Measurements from ENCODE around the gene ABLIM2.
"Not testable (repeated sequence)": the region's sequence is repeated elsewhere in the genome, so short reads cannot be mapped to it uniquely, and the experiment has no call there.

ABLIM2 gene

DNA sequence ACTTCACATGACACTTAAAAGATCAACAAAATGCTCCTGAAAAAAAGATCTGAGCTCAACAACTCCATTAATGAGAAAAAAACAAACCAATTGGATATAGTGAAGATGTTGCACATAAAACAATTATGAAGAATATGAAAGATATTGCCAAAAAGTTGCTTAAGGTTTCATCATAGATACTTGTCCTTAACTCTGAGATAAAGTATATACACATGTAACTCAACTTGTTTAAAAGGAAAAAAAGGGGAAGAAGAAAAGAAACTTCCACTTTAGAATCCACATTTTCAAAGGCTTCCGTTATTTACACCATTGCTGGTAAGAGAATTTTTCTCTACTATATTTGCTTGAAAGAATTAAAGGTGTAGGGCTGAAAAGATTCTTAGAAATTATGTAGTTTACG lies 221.6 kb downstream of the ABLIM2 start:
- ATAC-seq (replicated peaks; ENCODE audit: extremely low read depth, poor library complexity, severe bottlenecking): no peak
- Mint-ChIP-seq H3K36me3 (ENCODE audit: insufficient read depth) (peaks cover 6% of the 10 kb centered on the region), H3K4me3 (peak overlapping the region; percentile 79), H3K27ac (ENCODE audit: low read depth) (no peak overlapping the region), H3K27me3 (no peaks in the 10 kb centered on the region), H3K9me3 (no peaks in the 10 kb centered on the region), H3K4me1 (peaks cover 38% of the 10 kb centered on the region)
- DNase-seq (ENCODE audit: low spot score in 2 of 2): no peak

DNA sequence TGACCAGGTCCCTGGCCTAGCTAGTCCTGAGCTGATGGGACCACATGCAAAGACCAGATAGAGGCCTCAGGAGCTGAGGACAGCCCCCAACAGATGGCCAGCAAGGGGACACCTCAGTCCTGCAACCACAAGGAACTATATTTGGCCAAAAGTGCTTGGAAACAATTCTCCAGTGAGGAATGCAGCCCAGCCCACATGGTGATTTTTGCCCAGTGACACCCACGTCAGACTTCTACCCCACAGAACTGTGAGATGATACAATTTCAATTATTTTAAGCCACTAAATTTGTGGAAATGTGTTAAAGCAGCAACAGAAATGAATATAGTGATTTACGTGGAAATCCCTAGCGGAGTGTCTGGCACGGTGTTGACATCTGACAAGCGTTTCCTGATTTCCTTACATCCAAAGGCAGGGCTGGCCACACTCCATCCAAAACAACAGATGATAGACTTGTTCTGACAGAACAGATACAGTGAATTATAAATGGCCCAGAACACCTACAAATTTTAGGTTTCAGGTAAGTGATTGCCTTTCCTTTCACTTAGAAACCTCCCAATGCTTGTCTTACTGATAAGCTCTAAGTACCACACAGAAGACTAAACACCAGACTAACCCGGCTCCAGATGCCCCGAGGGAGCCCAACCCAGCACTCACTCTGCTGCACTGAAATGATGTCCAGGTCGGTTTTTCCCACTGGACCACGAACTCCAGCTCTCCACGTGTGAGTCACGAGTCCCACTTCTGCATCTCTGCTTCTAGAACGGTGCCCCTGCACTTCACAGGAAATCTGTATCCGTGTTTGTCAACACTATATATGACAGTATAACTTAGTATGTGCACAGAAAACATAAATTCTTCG lies 224.7 kb downstream of the ABLIM2 start:
- H3K27ac Mint-ChIP-seq (ENCODE audit: low read depth): no peak overlapping the region
- DNase-seq (ENCODE audit: low spot score in 2 of 2): no peak

DNA sequence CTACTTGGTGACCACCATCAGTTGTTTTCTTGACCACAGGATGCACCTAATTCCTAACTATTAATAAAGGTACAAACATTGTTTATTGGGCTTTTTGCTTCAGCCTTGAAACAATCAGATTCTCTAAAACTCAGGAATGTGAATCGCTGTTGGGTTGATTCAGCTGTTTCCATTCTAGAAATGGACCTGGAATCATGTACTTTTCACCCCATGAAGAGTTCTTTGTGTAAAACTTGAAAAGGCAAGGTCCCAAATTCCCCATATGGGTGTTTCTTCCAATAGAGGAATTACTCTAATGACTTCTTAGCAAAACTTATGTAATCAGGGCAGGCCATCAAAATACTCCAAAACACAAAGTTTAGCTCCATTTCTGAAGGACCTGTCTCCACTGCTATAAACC lies 226.3 kb downstream of the ABLIM2 start:
- H3K36me3 Mint-ChIP-seq (ENCODE audit: insufficient read depth): peaks cover 2% of the 10 kb centered on the region
- H3K27me3 Mint-ChIP-seq: no peaks in the 10 kb centered on the region

More for the DNA sequence above, 224.7 kb downstream of the ABLIM2 start:
- no peaks in the 10 kb centered on the region for H3K27me3 Mint-ChIP-seq
- H3K36me3 Mint-ChIP-seq (ENCODE audit: insufficient read depth): peaks cover 5% of the 10 kb centered on the region
- H3K9me3 Mint-ChIP-seq: no peaks in the 10 kb centered on the region
- peaks cover 45% of the 10 kb centered on the region for H3K4me1 Mint-ChIP-seq
- no peak for ATAC-seq (replicated peaks; ENCODE audit: extremely low read depth, poor library complexity, severe bottlenecking)
- no peak overlapping the region for H3K4me3 Mint-ChIP-seq

DNA sequence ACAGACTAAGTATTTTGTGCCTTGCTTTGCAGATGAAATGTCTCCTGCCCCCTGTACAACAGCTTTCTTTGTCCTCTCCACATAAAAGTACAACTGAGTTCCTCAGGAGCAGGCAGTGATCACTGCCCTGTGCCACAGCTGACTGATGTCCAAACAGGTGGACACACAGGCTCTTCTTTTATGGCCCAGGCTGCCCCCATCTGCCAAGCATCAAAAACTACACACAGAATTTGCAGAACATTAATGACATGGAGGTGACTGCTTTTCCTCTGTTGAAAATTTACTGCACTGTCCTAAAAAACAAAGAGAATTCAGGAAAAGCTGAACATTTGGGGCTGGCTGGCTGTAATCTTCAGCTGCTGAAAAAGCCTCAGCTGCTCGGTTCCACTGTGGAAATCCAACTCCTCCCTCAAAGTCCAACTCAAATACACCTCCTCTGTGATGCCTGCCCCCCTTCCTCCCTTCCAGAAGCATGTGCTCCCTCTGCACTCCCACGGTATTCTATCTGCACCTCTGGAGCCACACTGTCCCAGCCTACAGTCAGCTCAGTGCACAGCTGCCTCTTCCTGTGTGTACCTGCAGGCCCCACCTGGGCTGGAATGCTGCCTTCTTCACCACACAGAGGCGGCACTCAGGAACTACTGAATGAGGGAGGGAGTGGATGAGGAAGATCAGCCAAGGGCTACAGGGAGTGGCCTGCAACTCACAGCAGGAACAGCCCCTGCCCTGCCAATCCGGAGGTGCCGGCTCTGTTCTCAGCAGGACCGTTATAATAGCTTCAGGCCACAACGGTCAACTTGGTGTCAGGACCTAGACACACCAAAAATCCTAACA lies 229.3 kb downstream of the ABLIM2 start:
- no peak overlapping the region for H3K27ac Mint-ChIP-seq (ENCODE audit: low read depth)
- ATAC-seq (replicated peaks; ENCODE audit: extremely low read depth, poor library complexity, severe bottlenecking) (no peak), DNase-seq (ENCODE audit: low spot score in 2 of 2) (no peak)
- no peak overlapping the region for H3K4me3 Mint-ChIP-seq
- no peaks in the 10 kb centered on the region for H3K9me3 Mint-ChIP-seq
- H3K36me3 Mint-ChIP-seq (ENCODE audit: insufficient read depth): peaks cover 2% of the 10 kb centered on the region
- H3K27me3 Mint-ChIP-seq: no peaks in the 10 kb centered on the region
- H3K4me1 Mint-ChIP-seq: peaks cover 23% of the 10 kb centered on the region

More for the DNA sequence above, 226.3 kb downstream of the ABLIM2 start:
- no peak for DNase-seq (ENCODE audit: low spot score in 2 of 2)
- Mint-ChIP-seq H3K9me3 (no peaks in the 10 kb centered on the region), H3K27ac (ENCODE audit: low read depth) (no peak overlapping the region), H3K4me1 (peaks cover 32% of the 10 kb centered on the region), H3K4me3 (no peak overlapping the region)
- ATAC-seq (replicated peaks; ENCODE audit: extremely low read depth, poor library complexity, severe bottlenecking): no peak

DNA sequence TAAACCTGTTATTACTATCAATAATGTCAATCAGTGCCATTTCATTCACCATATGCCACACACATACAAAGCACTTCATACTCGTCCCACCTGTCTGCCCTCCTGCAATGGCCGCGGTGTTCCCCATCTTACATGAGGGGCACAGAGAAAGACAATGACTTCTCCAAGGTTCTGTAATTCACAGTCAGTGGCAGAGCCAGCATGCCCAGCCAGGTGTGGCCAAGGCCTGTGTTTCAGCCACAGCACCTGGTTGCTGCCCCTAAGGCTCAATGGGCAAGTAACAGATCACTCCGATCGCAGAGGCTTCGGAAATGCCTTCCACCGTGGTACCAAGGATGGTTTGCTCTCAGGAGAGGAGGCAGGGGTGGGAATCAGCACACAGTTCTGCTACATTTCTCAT lies 229.9 kb downstream of the ABLIM2 start:
- Mint-ChIP-seq H3K27ac (ENCODE audit: low read depth) (no peak overlapping the region), H3K4me1 (peaks cover 16% of the 10 kb centered on the region)

DNA sequence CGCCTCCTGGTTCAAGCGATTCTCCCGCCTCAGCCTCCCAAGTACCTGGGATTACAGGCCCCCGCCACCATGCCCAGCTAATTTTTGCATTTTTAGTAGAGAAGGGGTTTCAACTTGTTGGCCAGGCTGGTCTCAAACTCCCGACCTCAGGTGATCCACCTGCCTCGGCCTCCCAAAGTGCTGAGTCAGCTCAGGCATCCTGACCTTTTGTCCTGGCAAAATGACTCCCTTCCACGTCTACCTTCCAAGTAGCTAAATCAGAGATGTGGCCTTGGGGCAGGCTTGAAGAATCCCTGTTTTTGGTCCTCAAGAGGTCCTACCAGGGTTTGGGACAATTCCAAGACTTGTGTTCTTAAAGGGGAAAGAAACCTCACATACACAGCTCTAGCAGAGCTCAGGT lies 231.8 kb downstream of the ABLIM2 start:
- no peaks in the 10 kb centered on the region for H3K9me3 Mint-ChIP-seq
- H3K36me3 Mint-ChIP-seq (ENCODE audit: insufficient read depth): peaks cover 2% of the 10 kb centered on the region
- peaks cover 13% of the 10 kb centered on the region for H3K4me1 Mint-ChIP-seq
- no peaks in the 10 kb centered on the region for H3K27me3 Mint-ChIP-seq
- no peak for DNase-seq (ENCODE audit: low spot score in 2 of 2)
- H3K4me3 Mint-ChIP-seq: no peak overlapping the region
- peak overlapping the region; percentile 37 for H3K27ac Mint-ChIP-seq (ENCODE audit: low read depth)
- ATAC-seq (replicated peaks; ENCODE audit: extremely low read depth, poor library complexity, severe bottlenecking): no peak

More for the DNA sequence above, 229.9 kb downstream of the ABLIM2 start:
- Mint-ChIP-seq H3K27me3 (no peaks in the 10 kb centered on the region), H3K4me3 (no peak overlapping the region), H3K36me3 (ENCODE audit: insufficient read depth) (peaks cover 2% of the 10 kb centered on the region), H3K9me3 (no peaks in the 10 kb centered on the region)
- no peak for ATAC-seq (replicated peaks; ENCODE audit: extremely low read depth, poor library complexity, severe bottlenecking)
- DNase-seq (ENCODE audit: low spot score in 2 of 2): no peak

DNA sequence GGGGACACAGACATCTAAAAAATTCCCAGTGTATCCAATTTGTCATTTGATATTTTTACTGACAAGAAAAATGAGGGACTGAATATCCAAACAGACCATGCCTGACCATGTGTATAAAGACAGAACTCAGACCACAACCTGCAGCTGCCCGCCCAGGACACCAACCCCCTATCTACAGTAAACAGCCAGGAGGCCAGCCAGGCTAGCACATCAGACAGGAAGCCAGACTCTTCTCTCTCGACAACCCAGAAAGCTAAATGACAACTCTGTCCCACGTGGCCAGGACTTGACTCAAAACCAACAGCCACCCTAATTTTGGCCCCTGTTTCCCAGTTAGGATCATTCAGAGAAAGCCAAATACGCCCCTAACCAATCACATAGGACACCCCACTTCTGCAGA lies 234.0 kb downstream of the ABLIM2 start:
- H3K4me1 Mint-ChIP-seq: peaks cover 11% of the 10 kb centered on the region
- H3K9me3 Mint-ChIP-seq: no peaks in the 10 kb centered on the region
- DNase-seq (ENCODE audit: low spot score in 2 of 2): no peak
- no peak overlapping the region for H3K27ac Mint-ChIP-seq (ENCODE audit: low read depth)
- H3K36me3 Mint-ChIP-seq (ENCODE audit: insufficient read depth): no peaks in the 10 kb centered on the region
- ATAC-seq (replicated peaks; ENCODE audit: extremely low read depth, poor library complexity, severe bottlenecking): no peak
- H3K27me3 Mint-ChIP-seq: no peaks in the 10 kb centered on the region
- H3K4me3 Mint-ChIP-seq: no peak overlapping the region

DNA sequence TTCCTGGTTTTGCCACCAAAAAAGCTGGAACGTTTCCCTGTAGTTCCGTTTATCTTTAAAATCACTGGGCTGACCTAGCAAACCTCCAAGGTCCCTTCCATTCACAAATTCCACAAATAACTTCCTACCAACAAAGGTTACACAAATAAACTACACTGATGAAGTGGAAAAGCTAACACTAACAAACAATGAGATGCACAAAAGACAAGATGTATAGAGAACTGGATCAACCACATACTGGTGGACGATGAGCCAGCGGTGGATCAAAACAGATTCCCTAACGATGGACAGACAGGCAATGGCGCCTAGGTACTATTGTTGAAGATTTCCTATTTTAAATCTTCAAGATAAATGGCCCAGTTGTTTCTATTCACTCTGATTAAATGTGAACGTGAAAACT lies 234.4 kb downstream of the ABLIM2 start:
- peaks cover 7% of the 10 kb centered on the region for H3K4me1 Mint-ChIP-seq
- H3K36me3 Mint-ChIP-seq (ENCODE audit: insufficient read depth): no peaks in the 10 kb centered on the region
- ATAC-seq (replicated peaks; ENCODE audit: extremely low read depth, poor library complexity, severe bottlenecking): no peak
- H3K4me3 Mint-ChIP-seq: no peak overlapping the region
- no peak overlapping the region for H3K27ac Mint-ChIP-seq (ENCODE audit: low read depth)
- no peak for DNase-seq (ENCODE audit: low spot score in 2 of 2)
- H3K27me3 Mint-ChIP-seq: no peaks in the 10 kb centered on the region
- no peaks in the 10 kb centered on the region for H3K9me3 Mint-ChIP-seq

DNA sequence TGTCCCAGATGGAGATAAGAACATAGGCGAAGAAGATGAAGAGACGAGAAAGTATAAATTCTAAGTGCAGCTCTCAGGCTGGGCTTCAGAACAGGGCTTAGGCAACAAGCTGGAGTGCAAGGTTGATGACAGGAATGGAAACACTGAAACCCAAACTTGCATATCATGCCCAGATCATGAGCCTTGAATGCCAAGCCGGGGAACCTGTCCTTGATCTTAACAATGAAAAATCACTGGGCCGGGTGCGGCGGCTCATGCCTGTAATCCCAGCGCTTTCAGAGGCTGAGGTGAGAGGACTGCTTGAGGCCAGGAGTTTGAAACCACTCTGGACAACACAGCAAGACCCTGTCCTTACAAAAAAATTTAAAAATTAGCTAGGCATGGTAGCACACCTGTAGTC lies 236.1 kb downstream of the ABLIM2 start:
- DNase-seq (ENCODE audit: low spot score in 2 of 2): no peak
- H3K27ac Mint-ChIP-seq (ENCODE audit: low read depth): no peak overlapping the region
- peaks cover 14% of the 10 kb centered on the region for H3K4me1 Mint-ChIP-seq
- H3K9me3 Mint-ChIP-seq: no peaks in the 10 kb centered on the region
- no peak overlapping the region for H3K4me3 Mint-ChIP-seq
- H3K27me3 Mint-ChIP-seq: no peaks in the 10 kb centered on the region
- no peak for ATAC-seq (replicated peaks; ENCODE audit: extremely low read depth, poor library complexity, severe bottlenecking)
- no peaks in the 10 kb centered on the region for H3K36me3 Mint-ChIP-seq (ENCODE audit: insufficient read depth)

DNA sequence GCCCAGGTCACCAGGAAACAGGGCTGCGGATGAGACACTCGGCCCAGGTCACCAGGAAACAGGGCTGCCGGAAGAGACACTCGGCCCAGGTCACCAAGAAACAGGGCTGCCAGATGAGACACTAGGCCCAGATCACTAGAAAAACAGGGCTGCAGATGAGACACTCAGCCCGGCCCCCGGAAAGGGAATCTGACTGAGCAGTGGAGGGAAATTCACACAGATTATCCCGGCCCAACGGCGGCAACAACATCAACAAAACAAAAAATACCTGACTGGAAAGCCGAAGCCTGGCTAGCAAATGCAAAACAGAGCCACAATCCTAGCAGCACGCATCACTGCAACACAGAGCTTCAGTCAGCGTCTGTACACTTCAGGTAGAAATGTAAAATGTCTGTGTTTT lies 239.6 kb downstream of the ABLIM2 start:
- H3K4me1 Mint-ChIP-seq: peaks cover 30% of the 10 kb centered on the region
- no peaks in the 10 kb centered on the region for H3K27me3 Mint-ChIP-seq
- no peaks in the 10 kb centered on the region for H3K36me3 Mint-ChIP-seq (ENCODE audit: insufficient read depth)
- no peak overlapping the region for H3K27ac Mint-ChIP-seq (ENCODE audit: low read depth)
- no peak overlapping the region for H3K4me3 Mint-ChIP-seq
- H3K9me3 Mint-ChIP-seq: no peaks in the 10 kb centered on the region
- no peak for DNase-seq (ENCODE audit: low spot score in 2 of 2)
- no peak for ATAC-seq (replicated peaks; ENCODE audit: extremely low read depth, poor library complexity, severe bottlenecking)

DNA sequence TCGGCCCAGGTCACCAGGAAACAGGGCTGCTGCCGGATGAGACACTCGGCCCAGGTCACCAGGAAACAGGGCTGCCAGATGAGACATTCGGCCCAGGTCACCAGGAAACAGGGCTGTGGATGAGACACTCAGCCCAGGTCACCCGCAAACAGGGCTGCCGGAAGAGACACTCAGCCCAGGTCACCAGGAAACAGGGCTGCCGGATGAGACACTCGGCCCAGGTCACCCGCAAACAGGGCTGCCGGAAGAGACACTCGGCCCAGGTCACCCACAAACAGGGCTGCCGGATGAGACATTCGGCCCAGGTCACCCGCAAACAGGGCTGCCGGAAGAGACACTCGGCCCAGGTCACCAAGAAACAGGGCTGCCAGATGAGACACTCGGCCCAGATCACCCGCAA lies 240.4 kb downstream of the ABLIM2 start:
- not testable (repeated sequence) for H3K36me3 Mint-ChIP-seq (ENCODE audit: insufficient read depth); H3K27ac Mint-ChIP-seq (ENCODE audit: low read depth); ATAC-seq (replicated peaks; ENCODE audit: extremely low read depth, poor library complexity, severe bottlenecking); H3K9me3 Mint-ChIP-seq; H3K4me3 Mint-ChIP-seq; H3K27me3 Mint-ChIP-seq; DNase-seq (ENCODE audit: low spot score in 2 of 2)
- H3K4me1 Mint-ChIP-seq: peaks cover 30% of the 10 kb centered on the region

DNA sequence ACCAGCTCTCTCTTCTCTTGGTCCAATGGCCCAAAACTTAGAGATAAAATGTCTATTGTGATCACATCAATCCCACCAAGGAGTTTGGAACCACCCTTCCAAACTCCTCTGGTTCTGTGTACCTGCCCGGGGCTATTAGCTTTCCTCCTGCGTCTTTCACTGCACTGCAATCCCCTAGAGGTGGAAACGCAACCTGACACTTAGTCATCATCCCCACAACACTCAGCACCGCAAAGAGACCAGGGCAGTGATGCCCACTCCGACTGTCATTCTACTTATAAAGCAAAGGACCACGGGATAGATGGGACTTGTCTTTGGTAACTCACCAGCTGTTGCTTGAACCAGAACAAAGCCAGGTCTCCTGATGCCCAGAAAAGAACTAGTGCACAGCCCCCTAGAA lies 240.9 kb downstream of the ABLIM2 start:
- DNase-seq (ENCODE audit: low spot score in 2 of 2) (no peak), ATAC-seq (replicated peaks; ENCODE audit: extremely low read depth, poor library complexity, severe bottlenecking) (no peak)
- H3K4me3 Mint-ChIP-seq: no peak overlapping the region
- peaks cover 35% of the 10 kb centered on the region for H3K4me1 Mint-ChIP-seq
- no peaks in the 10 kb centered on the region for H3K9me3 Mint-ChIP-seq
- no peak overlapping the region for H3K27ac Mint-ChIP-seq (ENCODE audit: low read depth)
- H3K27me3 Mint-ChIP-seq: no peaks in the 10 kb centered on the region
- no peaks in the 10 kb centered on the region for H3K36me3 Mint-ChIP-seq (ENCODE audit: insufficient read depth)

DNA sequence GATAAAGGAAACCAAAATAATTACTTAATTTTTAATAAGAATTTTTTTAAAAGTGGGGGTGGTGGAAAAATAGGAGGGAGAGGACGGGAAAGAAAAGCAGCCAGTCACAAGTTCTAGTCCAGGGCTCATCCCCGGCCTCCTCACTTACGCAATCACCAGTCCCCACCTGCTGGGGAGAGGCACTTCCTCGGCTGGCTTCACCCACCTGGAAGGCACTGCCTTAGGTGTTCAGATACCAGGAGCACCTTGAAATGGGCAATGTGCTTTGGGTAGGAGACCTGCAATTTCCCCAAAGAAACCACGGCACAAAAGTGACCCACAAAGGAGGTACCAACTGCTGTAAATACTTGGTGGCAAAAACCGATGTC lies 242.8 kb downstream of the ABLIM2 start:
- ATAC-seq (replicated peaks; ENCODE audit: extremely low read depth, poor library complexity, severe bottlenecking) (no peak), DNase-seq (ENCODE audit: low spot score in 2 of 2) (no peak)
- peaks cover 49% of the 10 kb centered on the region for H3K4me1 Mint-ChIP-seq
- H3K36me3 Mint-ChIP-seq (ENCODE audit: insufficient read depth): peaks cover 2% of the 10 kb centered on the region
- no peaks in the 10 kb centered on the region for H3K9me3 Mint-ChIP-seq
- H3K4me3 Mint-ChIP-seq: no peak overlapping the region
- H3K27me3 Mint-ChIP-seq: no peaks in the 10 kb centered on the region
- no peak overlapping the region for H3K27ac Mint-ChIP-seq (ENCODE audit: low read depth)
